Gastrocnemius medialis (tissue), 4 donors: Measurements from ENCODE around the gene KRT3.

Experiments
- CTCF ChIP-seq, 5 experiments: fragments of 450-650 bp in 3 of 5; fragments of 200-600 bp in 2 of 5; sonication (generic) in 2 of 5; IDR thresholded peaks in 4 of 5; conservative IDR thresholded peaks in 1 of 5; 1 replicate in 4 of 5; 2 replicates in 1 of 5; pipeline ENCODE4 v1.5.1; 2016 to 2019; ENCODE audit warnings: antibody characterized with exemption in 5 of 5, mild to moderate bottlenecking in 3 of 5, moderate library complexity in 3 of 5
- POLR2A ChIP-seq, 2 donors: fragments of 450-650 bp; IDR thresholded peaks; one replicate each; pipeline ENCODE4 v1.6.1; 2017; ENCODE audit warnings: antibody characterized with exemption in 2 of 2, mild to moderate bottlenecking in 2 of 2, moderate library complexity in 2 of 2

GRCh38 chr12:52825961-52826360 lies 30.0 kb upstream of the KRT3 start:
- TF ChIP-seq CTCF (IDR thresholded peaks at IDR 0.05 in 4 of 5, conservative IDR thresholded peaks at IDR 0.05 in 1 of 5) (no peak), POLR2A (IDR thresholded peaks at IDR 0.05) (no peak)
